Smooth muscle cell (in vitro differentiated cells): ENCODE data around the gene ILDR2. TPM values are rescaled to one million over a fixed set of nuclear protein-coding genes. Genes with fewer than 3 reads are reported as not detected.

ENCODE experiments used
- DNase-seq: peaks from one replicate; lab custom pipeline; 2025; ENCODE audit not compliant: unreplicated experiment; lab: John Stamatoyannopoulos, UW
- H2AFZ ChIP-seq: fragments of 200-600 bp; sonication (generic); 2 replicates; pipeline ENCODE4 v1.6.0; 2016; ENCODE audit warnings: antibody characterized with exemption, low read depth, mild to moderate bottlenecking
- H3F3A ChIP-seq: fragments of 200-600 bp; sonication (generic); 2 replicates; pipeline ENCODE4 v1.6.0; 2017; ENCODE audit warnings: antibody characterized with exemption, low read depth
- H3K27ac ChIP-seq: fragments of 200-600 bp; sonication (generic); 2 replicates; pipeline ENCODE4 v1.5.1; 2016; ENCODE audit warnings: low read depth, mild to moderate bottlenecking
- H3K27me3 ChIP-seq: fragments of 200-600 bp; sonication (generic); 2 replicates; pipeline ENCODE4 v1.6.1; 2016; ENCODE audit warnings: low read depth, mild to moderate bottlenecking
- H3K36me3 ChIP-seq: fragments of 200-600 bp; sonication (generic); 2 replicates; pipeline ENCODE4 v1.5.1; 2016; ENCODE audit warnings: low read depth
- H3K4me1 ChIP-seq: fragments of 200-600 bp; sonication (generic); 2 replicates; pipeline ENCODE4 v1.5.1; 2016; ENCODE audit warnings: low read depth
- H3K4me2 ChIP-seq: fragments of 200-600 bp; sonication (generic); 2 replicates; pipeline ENCODE4 v1.6.0; 2016; ENCODE audit warnings: mild to moderate bottlenecking
- H3K4me3 ChIP-seq: fragments of 200-600 bp; sonication (generic); 2 replicates; pipeline ENCODE4 v1.5.1; 2016; ENCODE audit warnings: mild to moderate bottlenecking
- H3K79me2 ChIP-seq: fragments of 200-600 bp; sonication (generic); 2 replicates; pipeline ENCODE4 v1.6.0; 2016; ENCODE audit warnings: low read depth, mild to moderate bottlenecking
- H3K9ac ChIP-seq: fragments of 200-600 bp; sonication (generic); 2 replicates; pipeline ENCODE4 v1.6.0; 2016; ENCODE audit warnings: low read depth
- H3K9me3 ChIP-seq: fragments of 200-600 bp; sonication (generic); replicated peaks from 2 replicates; pipeline ENCODE4 v1.5.1; 2016; ENCODE audit warnings: low read depth
- H4K20me1 ChIP-seq: fragments of 200-600 bp; sonication (generic); 2 replicates; pipeline ENCODE4 v1.6.0; 2016; ENCODE audit warnings: low read depth
- CTCF ChIP-seq: fragments of 200-600 bp; sonication (generic); IDR thresholded peaks from 2 replicates; pipeline ENCODE4 v1.5.1; 2017; ENCODE audit warnings: borderline replicate concordance, mild to moderate bottlenecking, antibody characterized with exemption; ENCODE audit not compliant: insufficient read depth, poor library complexity, severe bottlenecking
- WGBS: methylation state at CpG from one replicate; pipeline ENCODE4 v1.1.7; 2016; ENCODE audit warnings: low lambda C conversion rate; 5-methylcytosine and 5-hydroxymethylcytosine counted together
- polyA plus RNA-seq: library from polyadenylated mRNA; unstranded; fragments of >200 nt; fragmentation: Nextera tagmentation; extraction: Ambion mirVana; gene quantifications from 2 replicates; pipeline ENCODE4 v1.2.1, GENCODE V29; 2016
- total RNA-seq: library from RNA; depleted of rRNA; stranded (reverse); fragments of >200 nt; gene quantifications from 2 replicates; pipeline ENCODE4 v1.2.3, GENCODE V29; 2014

Gene ILDR2
- total and polyA plus RNA-seq, 2 experiments from 2014 or later = 0.04 TPM; not detected in 1

GRCh38 chr1:166956057-166956850 is 19.1 kb downstream of the ILDR2 start:
- TF ChIP-seq CTCF = no peak
- no peak for DNase-seq

GRCh38 chr1:166953491-166953890 is 21.8 kb downstream of the ILDR2 start:
- Histone ChIP-seq H3K36me3 (no peaks in the 10 kb centered on the region), H3K9ac (no peak overlapping the region)

More at GRCh38 chr1:166956057-166956850, 19.1 kb downstream of the ILDR2 start:
- peaks cover 26% of the 10 kb centered on the region for H3K27me3 ChIP-seq
- no peak overlapping the region for H3K4me2 ChIP-seq
- H3K79me2 ChIP-seq = no peaks in the 10 kb centered on the region
- H3K9me3 ChIP-seq = no peaks in the 10 kb centered on the region
- H3K4me1 ChIP-seq = peaks cover 24% of the 10 kb centered on the region
- no peaks in the 10 kb centered on the region for H3F3A ChIP-seq
- H2AFZ ChIP-seq = no peak overlapping the region
- H4K20me1 ChIP-seq = no peaks in the 10 kb centered on the region
- H3K27ac ChIP-seq = no peak overlapping the region
- H3K9ac ChIP-seq = no peak overlapping the region
- WGBS = 90% methylated on average over 2 of the region's 2 CpGs
- H3K4me3 ChIP-seq = no peak overlapping the region
- H3K36me3 ChIP-seq = no peaks in the 10 kb centered on the region

GRCh38 chr1:166952002-166952746 is 23.2 kb downstream of the ILDR2 start:
- Histone ChIP-seq H3K9me3 (no peaks in the 10 kb centered on the region), H3F3A (no peaks in the 10 kb centered on the region), H3K36me3 (no peaks in the 10 kb centered on the region), H3K9ac (no peak overlapping the region), H2AFZ (no peak overlapping the region), H3K4me1 (peaks cover 51% of the 10 kb centered on the region), H3K27ac (peak overlapping the region; percentile 42), H4K20me1 (no peaks in the 10 kb centered on the region), H3K79me2 (no peaks in the 10 kb centered on the region), H3K27me3 (no peaks in the 10 kb centered on the region), H3K4me3 (no peak overlapping the region), H3K4me2 (peak overlapping the region; percentile 38)
- 37% methylated on average over 4 of the region's 4 CpGs for WGBS
- TF ChIP-seq CTCF = no peak
- no peak for DNase-seq

More at GRCh38 chr1:166953491-166953890, 21.8 kb downstream of the ILDR2 start:
- no peak for TF ChIP-seq CTCF
- H3K9me3 ChIP-seq = no peaks in the 10 kb centered on the region
- H3K27ac ChIP-seq = no peak overlapping the region
- no peaks in the 10 kb centered on the region for H4K20me1 ChIP-seq
- H3K4me2 ChIP-seq = no peak overlapping the region
- H3K27me3 ChIP-seq = peaks cover 4% of the 10 kb centered on the region
- no peak overlapping the region for H3K4me3 ChIP-seq
- peaks cover 40% of the 10 kb centered on the region for H3K4me1 ChIP-seq
- DNase-seq = no peak
- H3F3A ChIP-seq = no peaks in the 10 kb centered on the region
- no peak overlapping the region for H2AFZ ChIP-seq
- H3K79me2 ChIP-seq = no peaks in the 10 kb centered on the region
